ENCODE data around the gene FBXO10. TPM values are rescaled to one million over a fixed set of nuclear protein-coding genes. Genes with fewer than 3 reads are reported as not detected.

Gene FBXO10
- total RNA-seq, 4 donors from 2014 or later, result 4.2 to 16.5 (median 6.8) TPM

GRCh38 chr9:37521111-37521510, 55.1 kb downstream of the FBXO10 start:
- intact Hi-C loops (cut with DNase I; ENCODE audit: low total_unique reads) (no loop called here), in situ Hi-C loops (cut with MboI; ENCODE audit: low pct_ligation_motif_present in 1 of 4, low pct_unique_long_range_greater_than_20kb in 1 of 4, low sequenced_read_pairs in 3 of 4) (no loop called here)
- Histone ChIP-seq H3K4me1 (no peaks in the 10 kb centered on the region), H3K27ac (no peak overlapping the region), H3K27me3 (no peaks in the 10 kb centered on the region), H3K4me3 (no peak overlapping the region), H3K9me3 (no peaks in the 10 kb centered on the region), H3K36me3 (peaks cover 0 to 11% (median 0%) of the 10 kb centered on the region in 4 donors)
- WGBS, 2 donors (ENCODE audit: low coverage in 1 of 2), result 92 to 100% methylated on average over 2 to 10 of the region's 10 CpGs
- DNase-seq, result no peak
- TF ChIP-seq POLR2AphosphoS5 (IDR thresholded peaks at IDR 0.05) (no peak), POLR2A (IDR thresholded peaks at IDR 0.05) (no peak), EP300 (IDR thresholded peaks at IDR 0.05; ENCODE audit: low read depth) (no peak)
- TF ChIP-seq, protein P1, sequence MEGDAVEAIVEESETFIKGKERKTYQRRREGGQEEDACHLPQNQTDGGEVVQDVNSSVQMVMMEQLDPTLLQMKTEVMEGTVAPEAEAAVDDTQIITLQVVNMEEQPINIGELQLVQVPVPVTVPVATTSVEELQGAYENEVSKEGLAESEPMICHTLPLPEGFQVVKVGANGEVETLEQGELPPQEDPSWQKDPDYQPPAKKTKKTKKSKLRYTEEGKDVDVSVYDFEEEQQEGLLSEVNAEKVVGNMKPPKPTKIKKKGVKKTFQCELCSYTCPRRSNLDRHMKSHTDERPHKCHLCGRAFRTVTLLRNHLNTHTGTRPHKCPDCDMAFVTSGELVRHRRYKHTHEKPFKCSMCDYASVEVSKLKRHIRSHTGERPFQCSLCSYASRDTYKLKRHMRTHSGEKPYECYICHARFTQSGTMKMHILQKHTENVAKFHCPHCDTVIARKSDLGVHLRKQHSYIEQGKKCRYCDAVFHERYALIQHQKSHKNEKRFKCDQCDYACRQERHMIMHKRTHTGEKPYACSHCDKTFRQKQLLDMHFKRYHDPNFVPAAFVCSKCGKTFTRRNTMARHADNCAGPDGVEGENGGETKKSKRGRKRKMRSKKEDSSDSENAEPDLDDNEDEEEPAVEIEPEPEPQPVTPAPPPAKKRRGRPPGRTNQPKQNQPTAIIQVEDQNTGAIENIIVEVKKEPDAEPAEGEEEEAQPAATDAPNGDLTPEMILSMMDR (IDR thresholded peaks at IDR 0.05), result no peak

DNA sequence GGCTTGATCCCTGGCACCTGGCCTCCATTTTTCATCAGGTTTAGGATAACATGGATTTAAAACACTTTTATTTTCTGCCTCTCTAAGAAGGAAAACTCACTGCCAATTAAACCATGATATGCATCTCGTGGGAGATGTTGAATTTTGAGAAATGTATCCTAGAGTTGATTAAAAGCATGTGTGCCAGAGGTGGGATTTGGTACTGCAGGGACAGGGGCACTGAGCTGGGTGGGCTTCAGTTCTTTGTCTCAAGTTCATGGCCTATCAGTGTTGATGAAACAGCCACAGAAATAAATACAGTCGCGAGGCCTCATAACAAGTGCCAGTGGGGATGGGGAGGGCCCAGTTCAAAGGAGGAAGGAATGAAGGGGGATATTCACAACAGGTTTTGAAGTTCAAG, 55.5 kb downstream of the FBXO10 start:
- no peak overlapping the region for H3K4me3 ChIP-seq
- no peak overlapping the region for H3K27ac ChIP-seq

GRCh38 chr9:37517923-37518322, 58.3 kb downstream of the FBXO10 start:
- H3K4me1 ChIP-seq, result no peaks in the 10 kb centered on the region
- H3K9me3 ChIP-seq, result no peaks in the 10 kb centered on the region
- in situ Hi-C loops (cut with MboI; ENCODE audit: low pct_ligation_motif_present in 1 of 4, low pct_unique_long_range_greater_than_20kb in 1 of 4, low sequenced_read_pairs in 3 of 4) (no loop called here), intact Hi-C loops (cut with DNase I; ENCODE audit: low total_unique reads) (no loop called here)
- DNase-seq, result no peak
- peaks cover 0 to 10% (median 0%) of the 10 kb centered on the region in 4 donors for H3K36me3 ChIP-seq
- WGBS, 2 donors (ENCODE audit: low coverage in 1 of 2), result 90% methylated on average over 12 of the region's 13 CpGs; no CpG with 5 or more reads in 1 of the 2 donors
- no peak overlapping the region for H3K4me3 ChIP-seq
- TF ChIP-seq POLR2AphosphoS5 (IDR thresholded peaks at IDR 0.05) (no peak), POLR2A (IDR thresholded peaks at IDR 0.05) (no peak), EP300 (IDR thresholded peaks at IDR 0.05; ENCODE audit: low read depth) (no peak)
- TF ChIP-seq, protein P1 (IDR thresholded peaks at IDR 0.05), result no peak
- H3K27me3 ChIP-seq, result no peaks in the 10 kb centered on the region
- H3K27ac ChIP-seq, result no peak overlapping the region

More for the DNA sequence above, 55.5 kb downstream of the FBXO10 start:
- no peak for DNase-seq
- WGBS, 2 donors (ENCODE audit: low coverage in 1 of 2), result 85% methylated on average over 3 of the region's 3 CpGs
- in situ Hi-C loops (cut with MboI; ENCODE audit: low pct_ligation_motif_present in 1 of 4, low pct_unique_long_range_greater_than_20kb in 1 of 4, low sequenced_read_pairs in 3 of 4) (no loop called here), intact Hi-C loops (cut with DNase I; ENCODE audit: low total_unique reads) (no loop called here)
- no peaks in the 10 kb centered on the region for H3K4me1 ChIP-seq
- no peaks in the 10 kb centered on the region for H3K9me3 ChIP-seq
- TF ChIP-seq POLR2A (IDR thresholded peaks at IDR 0.05) (no peak), POLR2AphosphoS5 (IDR thresholded peaks at IDR 0.05) (no peak), EP300 (IDR thresholded peaks at IDR 0.05; ENCODE audit: low read depth) (no peak)
- TF ChIP-seq, protein P1 (IDR thresholded peaks at IDR 0.05), result peak in 1 of 5 experiments; percentile 6
- H3K27me3 ChIP-seq, result no peaks in the 10 kb centered on the region
- peaks cover 0 to 11% (median 0%) of the 10 kb centered on the region in 4 donors for H3K36me3 ChIP-seq

GRCh38 chr9:37515620-37516258, 60.4 kb downstream of the FBXO10 start:
- Histone ChIP-seq H3K36me3 (no peaks in the 10 kb centered on the region), H3K4me1 (no peaks in the 10 kb centered on the region), H3K4me3 (no peak overlapping the region), H3K9me3 (no peaks in the 10 kb centered on the region), H3K27me3 (no peaks in the 10 kb centered on the region), H3K27ac (no peak overlapping the region)
- intact Hi-C loops (cut with DNase I; ENCODE audit: low total_unique reads) (no loop called here), in situ Hi-C loops (cut with MboI; ENCODE audit: low pct_ligation_motif_present in 1 of 4, low pct_unique_long_range_greater_than_20kb in 1 of 4, low sequenced_read_pairs in 3 of 4) (no loop called here)
- 91% methylated on average over 9 to 14 of the region's 14 CpGs for WGBS, 2 donors (ENCODE audit: low coverage in 1 of 2)
- TF ChIP-seq EP300 (IDR thresholded peaks at IDR 0.05; ENCODE audit: low read depth), result no peak
- TF ChIP-seq, protein P1 (IDR thresholded peaks at IDR 0.05), result no peak
- no peak for TF ChIP-seq POLR2A (IDR thresholded peaks at IDR 0.05)
- no peak for TF ChIP-seq POLR2AphosphoS5 (IDR thresholded peaks at IDR 0.05)
- DNase-seq, result no peak
